GM19328 (cell line): ENCODE results near the gene E2F7.

Experiments used
- ATAC-seq: cut with Tn5 transposase; IDR thresholded peaks from one replicate; pipeline ENCODE4 v1.9.1; 2021; ENCODE audit warnings: mild to moderate bottlenecking, moderate library complexity; ENCODE audit not compliant: unreplicated experiment

E2F7 gene

DNA sequence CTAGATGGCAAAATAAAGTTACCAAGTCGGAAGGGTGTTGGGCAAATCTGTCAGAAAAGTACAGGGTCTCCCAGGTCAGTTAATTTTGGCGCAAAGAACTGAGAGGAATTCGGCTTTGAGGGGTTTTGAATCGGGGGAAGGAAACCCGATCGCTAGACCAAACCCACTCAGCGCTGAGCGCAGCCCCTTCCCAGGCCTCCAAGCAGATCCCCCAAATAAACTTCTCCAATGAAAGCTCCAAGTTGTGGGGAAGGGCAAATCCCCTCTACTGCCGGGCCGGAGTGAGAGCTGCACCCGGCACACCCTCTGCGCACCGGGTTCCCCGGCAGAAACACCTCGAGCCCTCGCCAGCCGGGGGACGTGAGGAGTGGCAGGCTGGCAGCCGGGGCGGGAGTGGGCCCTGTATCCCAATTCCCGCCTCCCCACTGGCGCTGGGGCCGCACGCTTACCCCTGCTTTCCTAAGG is 441 bp downstream of the E2F7 start:
- ATAC-seq = peak; percentile 0

DNA sequence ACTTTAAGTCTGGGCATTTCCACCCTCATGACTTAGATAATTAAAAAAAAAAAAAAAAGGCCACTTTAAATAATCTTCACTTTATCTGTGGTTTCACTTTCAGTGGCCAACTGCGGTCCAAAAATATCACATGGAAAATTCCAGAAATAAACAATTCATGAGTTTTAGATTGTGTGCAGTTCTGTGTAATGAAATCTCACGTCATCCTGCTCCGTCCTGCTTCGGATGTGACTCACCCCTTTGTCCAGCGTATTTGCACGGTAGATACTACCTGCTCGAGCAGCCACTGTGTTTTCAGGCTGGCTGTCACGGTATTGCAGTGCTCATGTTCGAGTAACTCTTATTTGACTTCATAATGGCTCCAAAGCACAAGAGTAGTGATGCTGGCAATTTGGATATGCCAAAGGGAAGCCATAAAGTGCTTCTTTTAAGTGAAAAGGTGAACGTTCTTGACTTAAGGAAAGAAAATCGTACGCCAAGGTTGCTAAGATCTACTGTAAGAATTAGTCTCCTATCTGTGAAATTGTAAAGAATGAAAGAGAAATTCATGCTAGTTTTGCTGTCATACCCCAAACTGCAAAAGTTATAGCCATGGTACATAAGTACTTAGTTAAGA is 2.4 kb downstream of the E2F7 start:
- ATAC-seq = peak; percentile 26

DNA sequence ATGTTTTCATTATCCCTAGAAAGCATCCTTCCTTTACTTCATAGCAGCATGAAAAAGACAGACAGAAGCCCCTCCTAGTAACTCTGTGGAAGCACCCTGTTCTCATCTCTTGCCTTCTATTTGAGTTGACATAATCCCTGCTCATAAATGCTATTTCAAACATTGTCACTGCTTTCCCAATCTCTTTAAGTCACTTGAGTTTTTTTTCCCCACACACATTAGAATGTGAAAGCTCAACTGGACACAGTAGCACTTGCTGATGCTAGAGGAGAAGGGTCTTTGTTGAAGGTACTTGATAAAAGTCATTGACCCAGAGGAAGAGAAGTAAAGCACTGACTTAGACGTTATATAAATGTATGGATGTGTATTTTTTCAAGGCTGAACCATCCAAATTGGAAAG is 3.0 kb downstream of the E2F7 start:
- ATAC-seq = no peak

- peak; percentile 29 for ATAC-seq
Measured at GRCh38 chr12:77060883-77061240, 4.5 kb downstream of the E2F7 start.

DNA sequence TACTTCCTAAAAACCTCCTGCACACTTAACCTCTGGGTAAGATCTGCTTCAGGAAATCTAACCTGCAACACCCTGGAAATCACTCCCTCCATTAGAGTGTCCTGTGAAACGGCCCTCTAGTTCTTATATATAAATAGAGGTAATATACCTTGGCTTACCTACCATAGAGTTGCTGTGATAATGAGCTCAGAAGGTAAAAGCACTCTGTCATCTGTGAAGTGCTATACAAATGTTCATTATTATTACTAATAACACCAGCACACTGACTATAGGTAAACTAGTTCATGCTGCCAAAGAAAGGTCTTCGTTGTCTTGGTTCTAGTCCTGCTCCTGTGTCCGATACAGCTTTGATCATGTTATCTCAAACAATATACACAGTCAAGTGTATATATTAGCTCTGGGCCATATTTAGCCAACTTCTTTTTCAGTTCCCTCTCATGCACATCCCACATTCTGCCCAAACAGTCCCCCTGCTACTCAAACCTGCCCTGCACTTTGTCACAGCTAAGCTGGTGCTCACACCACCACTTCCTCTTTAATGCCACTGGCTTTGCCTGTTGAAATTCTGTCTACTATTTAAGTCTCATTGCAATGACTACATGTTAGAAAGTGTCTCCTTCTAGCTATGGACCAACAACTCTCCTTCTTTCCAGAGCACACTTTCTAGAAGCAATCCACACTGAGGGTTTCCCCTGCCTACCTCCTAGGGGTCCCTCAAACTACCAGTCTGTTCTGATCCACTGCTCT is 5.1 kb downstream of the E2F7 start:
- peak; percentile 67 for ATAC-seq

- ATAC-seq = no peak
Measured at GRCh38 chr12:77058740-77059139, 6.6 kb downstream of the E2F7 start.

- no peak for ATAC-seq
Measured at GRCh38 chr12:77054851-77055250, 10.5 kb downstream of the E2F7 start.

DNA sequence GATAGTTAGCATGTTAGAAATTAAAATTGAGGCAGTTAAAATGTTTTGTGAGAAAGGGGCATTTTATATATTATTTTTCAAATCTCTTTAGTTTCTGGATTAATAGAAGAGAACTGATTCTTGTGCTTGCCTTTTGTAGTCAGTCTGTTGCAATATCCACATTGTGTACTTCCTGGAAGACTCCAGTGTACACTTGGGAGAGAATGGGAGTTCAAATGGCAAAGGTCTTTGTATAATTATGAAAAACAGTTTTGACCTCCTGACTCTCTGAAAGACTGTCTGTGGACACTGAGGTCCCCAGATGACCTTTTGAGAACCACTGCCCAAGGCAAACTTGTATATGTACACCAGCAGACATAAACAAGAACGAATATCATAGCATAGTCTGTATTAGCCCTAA is 12.1 kb downstream of the E2F7 start:
- ATAC-seq = no peak

DNA sequence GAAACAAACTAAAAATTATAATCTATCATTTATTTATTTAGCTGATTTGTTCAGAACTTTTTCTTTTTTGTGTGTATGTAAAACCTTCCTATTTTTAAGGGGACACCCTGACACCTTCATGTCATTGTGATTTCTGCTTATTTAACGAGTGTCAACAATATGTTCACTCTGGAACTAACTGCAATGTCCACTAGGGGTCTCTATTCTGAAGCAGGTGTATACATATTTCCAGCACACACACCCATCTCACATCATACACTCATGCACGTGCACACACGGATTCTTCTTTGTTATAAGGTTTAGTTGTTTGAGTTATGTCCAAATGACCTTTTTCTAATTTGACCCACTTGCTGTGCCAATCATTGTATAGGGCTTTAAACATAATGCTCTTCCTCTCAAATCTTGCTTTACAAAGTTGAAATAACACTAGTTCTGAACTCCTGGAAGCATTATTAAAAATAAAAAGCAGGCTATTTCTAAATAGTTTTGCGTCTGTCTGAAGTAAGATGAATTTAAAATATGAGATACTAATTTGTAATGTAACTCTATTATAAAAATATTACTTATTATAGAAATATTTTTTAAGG is 15.5 kb downstream of the E2F7 start:
- peak; percentile 97 for ATAC-seq

GRCh38 chr12:77047341-77048109 is 17.8 kb downstream of the E2F7 start:
- no peak for ATAC-seq

DNA sequence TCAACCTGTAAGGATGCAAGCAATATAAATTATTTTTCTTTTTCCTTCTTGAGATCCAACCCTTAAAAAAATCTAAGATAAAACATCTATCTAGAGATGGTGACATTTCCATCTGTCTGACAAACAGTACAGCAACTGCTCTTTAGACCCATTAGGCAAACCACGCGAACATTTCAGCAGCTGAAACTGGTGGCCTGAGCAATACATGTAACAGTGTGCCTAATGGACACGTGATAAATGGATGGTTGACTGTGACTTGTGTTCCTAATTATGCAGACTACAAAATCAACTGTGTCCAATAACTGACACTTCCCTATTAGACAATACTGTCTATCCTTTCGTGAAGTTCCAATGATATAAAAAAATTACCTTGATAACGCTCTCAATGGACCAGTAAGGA is 18.9 kb downstream of the E2F7 start:
- ATAC-seq = no peak

DNA sequence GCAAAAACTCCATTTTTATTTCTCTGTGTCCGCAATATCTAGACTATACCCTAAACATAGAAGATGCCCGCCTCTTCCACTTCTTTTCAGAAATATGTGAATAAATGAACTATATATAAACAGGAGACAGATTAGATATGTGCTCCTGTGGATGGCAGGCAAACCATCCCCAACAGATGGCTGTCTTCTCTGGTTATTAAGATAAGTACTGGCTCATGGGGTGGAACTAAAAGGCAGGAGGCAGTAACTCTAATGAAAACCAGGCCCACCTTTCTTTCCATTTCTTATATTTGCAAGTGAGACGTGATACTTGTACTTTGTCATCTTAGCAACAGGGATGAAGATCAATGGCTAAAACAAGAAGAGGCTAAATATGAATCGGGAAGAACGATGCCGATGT is 20.2 kb downstream of the E2F7 start:
- ATAC-seq = no peak

DNA sequence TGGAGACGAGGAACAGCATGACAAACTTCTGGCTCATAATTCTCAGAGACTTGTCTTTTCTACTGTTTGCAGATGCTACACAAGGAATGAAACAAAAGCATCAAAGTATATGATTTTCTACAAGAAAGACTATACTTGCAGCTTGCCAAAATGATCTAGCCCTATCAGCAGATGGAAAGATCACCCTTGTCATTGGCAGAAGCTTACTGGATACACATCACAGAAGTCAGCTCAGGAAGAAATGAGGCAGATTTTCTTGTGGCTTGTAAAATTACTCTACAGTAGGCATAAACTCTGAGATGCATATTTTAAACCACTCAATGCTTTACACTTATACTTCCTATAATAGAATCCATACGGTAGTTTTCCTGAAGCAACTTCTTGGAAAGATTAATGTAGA is 20.6 kb downstream of the E2F7 start:
- no peak for ATAC-seq

GRCh38 chr12:77042833-77043232 is 22.5 kb downstream of the E2F7 start:
- no peak for ATAC-seq

GRCh38 chr12:77040231-77040630 is 25.1 kb downstream of the E2F7 start:
- no peak for ATAC-seq

GRCh38 chr12:77035226-77035625 is 30.1 kb downstream of the E2F7 start:
- ATAC-seq = no peak

DNA sequence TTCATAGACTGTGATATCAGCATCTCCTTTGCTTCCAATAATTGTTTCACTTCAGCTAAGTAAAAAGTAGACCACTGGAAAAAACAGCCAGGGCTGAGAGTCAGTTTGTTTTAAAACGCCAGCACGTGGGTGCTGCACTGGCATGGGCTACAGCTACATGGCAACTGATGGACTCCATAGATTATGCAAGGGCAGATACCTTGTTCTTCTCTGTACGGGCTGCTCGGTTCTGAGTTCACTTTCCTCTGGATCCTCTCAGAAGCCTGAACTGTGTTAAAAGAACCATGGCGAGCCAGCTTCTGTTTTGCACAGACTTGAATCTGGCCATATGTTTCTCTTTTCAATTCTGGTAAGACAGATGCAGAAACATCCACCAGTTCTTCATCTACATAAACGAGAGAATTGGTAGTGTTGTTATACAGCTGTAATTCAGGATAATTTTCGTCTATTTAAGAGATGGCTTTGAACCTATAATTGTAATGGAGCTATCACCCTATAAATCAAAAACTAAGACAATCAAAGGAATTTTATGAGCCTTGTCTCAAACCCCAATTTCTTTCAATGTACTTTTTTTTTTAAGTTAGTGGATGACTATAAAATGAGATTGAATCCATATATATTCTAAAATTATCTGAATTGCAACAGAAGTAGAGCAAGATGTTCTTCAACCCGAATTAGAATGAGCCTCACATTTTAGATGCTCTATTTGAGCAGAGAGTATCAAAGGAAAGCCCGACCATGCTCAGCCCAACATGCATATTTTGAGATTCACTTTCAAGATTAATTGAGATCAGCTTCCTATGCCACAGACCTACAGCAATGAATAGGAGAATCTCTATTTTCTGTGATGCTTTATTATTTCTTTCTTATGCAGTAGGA is 31.5 kb downstream of the E2F7 start:
- ATAC-seq = no peak

DNA sequence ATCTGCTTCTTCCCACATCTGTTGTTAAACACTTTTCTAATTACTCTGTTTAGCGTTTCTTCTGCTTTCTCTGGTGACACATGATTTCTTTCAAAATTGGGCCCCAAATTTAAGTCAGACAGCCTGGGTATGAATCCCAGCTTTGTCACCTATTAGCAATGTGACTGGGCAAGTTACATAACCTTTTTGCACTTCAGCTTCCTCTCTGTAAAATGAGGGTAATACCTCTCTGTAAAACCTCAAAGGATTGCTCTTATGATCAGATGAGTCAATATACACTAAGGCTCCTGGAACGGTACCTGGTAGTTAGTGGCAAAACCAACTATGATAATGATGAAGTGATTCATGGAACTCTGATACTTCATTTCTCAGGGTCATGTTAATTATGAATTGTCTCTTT is 33.0 kb downstream of the E2F7 start:
- ATAC-seq = no peak

GRCh38 chr12:77031745-77032144 is 33.6 kb downstream of the E2F7 start:
- no peak for ATAC-seq

GRCh38 chr12:77025782-77026314 is 39.5 kb downstream of the E2F7 start:
- no peak for ATAC-seq
